Activated CD8-positive, alpha-beta memory T cell treated with anti-CD3 and anti-CD28 coated beads, Interleukin-2, amount 50 U/mL, for 1 hour (primary cell): Measurements from ENCODE around the gene RPS17.

Experiments used
- DNase-seq: peaks from one replicate; pipeline ENCODE4 v3.0.0-alpha.2; 2020; ENCODE audit errors: extremely low read depth

The RPS17 gene

DNA sequence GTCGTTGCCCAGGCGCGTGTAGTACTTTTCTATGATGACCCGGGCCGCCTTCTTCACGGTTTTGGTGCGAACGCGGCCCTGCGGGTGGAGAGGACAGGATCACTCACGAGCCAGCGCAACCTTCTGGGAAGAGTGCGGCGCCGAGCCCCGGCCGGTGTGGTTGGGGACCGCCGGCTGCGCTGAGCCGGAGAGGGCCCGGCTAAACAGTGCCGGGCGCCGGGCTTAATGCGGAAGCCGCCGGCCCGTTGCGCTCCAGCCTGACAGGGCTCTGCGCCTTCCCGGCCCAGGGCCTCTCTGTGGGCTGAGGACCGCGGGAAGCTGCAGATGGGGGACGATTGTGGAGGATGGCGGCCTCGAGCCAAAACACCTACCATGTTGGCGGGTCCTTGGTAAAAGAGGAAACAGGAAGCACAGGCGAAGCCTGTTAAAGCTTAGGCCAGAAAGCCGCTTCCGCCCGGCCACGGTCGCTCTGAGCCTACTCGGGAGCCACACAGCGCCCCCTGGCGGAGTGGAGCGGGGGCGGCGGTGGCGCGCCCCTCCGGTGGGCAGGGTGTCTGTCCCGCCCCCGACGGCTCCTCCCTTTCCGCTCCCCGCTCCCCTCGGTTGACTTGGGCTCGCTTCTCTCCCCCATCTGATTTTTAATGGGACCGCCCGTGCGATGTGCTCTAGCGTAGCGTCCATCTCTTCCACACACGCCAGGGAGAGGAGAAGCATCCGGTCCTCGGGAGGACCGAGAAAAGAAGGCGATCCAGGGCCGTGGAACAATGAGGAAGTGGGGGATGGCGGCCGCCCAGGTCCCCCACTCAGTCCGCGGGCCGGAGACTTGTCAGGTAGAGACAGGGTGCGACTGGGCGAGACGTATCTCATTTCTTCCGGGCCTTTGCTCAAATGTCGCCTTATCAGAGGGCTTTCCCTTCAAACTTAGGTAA, at the start of gene RPS17:
RPS17 (minus strand) TSS at position 403 of the 929 bp plus-strand sequence; CDS start at position 374, 29 bp downstream.
- peak; percentile 89 for DNase-seq

DNA sequence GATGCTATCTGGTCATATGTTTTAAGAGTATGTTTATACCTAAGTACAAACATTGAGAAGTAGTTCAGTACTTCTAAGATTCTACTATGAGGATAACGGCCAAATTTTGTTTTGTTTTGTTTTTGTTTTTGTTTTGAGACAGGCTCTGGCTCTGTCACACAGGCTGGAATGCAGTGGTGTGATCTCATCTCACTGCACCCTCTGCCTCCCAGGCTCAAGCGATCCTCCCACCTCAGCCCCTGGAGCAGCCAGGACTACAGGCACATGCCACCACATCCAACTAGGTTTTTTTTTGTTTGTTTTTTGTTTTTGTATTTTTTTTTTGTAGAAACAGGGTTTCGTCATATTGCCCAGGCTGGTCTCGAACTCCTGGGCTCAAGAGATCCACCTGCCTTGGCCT, 47.5 kb upstream of the RPS17 start:
- no peak for DNase-seq

DNA sequence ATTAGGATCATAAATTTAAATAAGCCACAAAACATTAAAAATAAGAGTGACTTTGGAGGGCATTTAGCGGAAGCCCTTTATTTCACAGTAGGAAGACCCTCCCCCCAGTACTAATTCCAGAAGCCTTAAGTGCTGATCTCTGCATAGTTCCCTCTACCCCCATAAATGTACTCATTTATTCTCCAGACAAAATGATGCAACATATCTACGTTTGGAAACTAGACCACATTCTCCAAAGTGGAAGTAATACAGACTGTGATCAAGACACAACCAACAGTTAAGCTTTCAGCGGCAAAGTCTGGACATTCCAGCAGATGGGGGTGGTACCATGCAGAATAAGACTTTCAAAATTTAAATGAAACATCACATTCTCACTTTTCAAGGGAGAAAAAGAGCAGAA, 44.8 kb upstream of the RPS17 start:
- no peak for DNase-seq

DNA sequence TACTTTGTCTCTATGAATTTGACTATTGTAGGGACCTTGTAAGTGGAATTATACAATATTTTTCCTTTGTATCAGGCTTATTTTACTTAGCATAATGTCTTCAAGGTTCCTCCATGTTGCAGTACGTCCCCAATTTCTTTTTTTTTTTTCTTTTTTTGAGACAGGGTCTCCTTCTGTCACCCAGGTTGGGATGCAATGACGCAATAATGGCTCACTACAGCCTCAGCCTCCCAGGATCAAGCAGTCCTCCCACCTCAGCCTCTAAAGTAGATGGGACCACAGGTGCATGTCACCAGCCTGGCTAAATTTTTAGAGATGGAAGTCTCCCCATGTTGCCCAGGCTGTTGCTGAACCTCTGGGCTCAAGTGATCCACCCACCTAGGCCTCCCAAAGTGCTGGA, 40.5 kb upstream of the RPS17 start:
- no peak for DNase-seq

DNA sequence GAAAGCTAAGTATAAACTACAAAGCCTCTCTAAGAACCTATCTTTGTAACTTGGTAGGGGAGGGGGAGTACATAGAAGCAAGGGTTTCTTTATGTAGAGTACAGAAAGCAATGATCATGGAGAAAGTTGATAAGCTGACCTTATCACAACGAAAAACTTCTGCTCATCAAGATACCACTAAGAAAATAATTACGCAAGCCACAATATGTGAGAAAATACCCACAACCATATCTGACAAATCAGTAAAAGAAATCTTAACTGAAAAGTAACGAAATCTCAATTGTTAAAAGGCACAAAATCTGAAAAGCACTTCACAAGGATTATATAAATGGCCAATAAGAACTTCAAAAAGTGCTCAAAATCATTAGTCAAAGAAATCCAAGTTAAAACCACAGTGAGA, 35.1 kb upstream of the RPS17 start:
- DNase-seq, result no peak

DNA sequence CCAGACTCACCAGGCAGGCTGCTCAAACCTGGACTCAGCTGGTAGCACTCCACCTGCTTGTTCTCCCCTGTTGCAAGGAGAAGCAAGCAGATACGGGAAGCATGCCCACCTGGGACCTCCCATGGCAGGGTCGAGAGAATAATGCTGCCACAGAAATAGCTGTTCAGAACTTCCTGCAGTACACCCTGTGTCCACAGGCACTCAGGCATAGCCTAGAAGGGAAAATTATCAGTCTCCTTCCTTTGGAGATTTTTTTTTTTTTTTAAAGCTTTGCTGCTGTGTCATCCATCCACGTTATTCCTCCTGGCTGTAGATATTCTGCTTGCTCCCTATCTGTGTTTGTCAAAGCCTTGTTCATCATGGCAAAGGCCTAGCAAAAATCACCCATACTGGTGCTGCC, 32.7 kb upstream of the RPS17 start:
- no peak for DNase-seq

DNA sequence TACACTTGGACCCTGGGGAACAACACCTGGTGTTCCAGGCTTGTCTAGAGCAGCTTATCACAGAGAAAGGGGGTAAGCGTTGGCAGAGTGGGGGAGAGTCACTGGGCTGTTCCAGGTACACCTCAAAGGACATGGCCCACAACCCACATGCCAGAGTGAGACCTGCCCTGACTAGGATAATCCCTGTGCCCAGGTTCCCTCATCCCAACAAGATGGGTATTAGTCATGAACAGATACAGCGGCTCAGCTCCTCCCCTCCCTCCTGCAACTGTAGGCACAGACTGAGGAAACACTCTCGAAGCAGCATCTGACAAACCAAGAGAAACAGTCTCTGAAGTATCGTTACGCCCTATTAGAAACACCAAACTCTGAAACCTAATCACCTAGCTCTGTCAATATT, 32.1 kb upstream of the RPS17 start:
- no peak for DNase-seq

DNA sequence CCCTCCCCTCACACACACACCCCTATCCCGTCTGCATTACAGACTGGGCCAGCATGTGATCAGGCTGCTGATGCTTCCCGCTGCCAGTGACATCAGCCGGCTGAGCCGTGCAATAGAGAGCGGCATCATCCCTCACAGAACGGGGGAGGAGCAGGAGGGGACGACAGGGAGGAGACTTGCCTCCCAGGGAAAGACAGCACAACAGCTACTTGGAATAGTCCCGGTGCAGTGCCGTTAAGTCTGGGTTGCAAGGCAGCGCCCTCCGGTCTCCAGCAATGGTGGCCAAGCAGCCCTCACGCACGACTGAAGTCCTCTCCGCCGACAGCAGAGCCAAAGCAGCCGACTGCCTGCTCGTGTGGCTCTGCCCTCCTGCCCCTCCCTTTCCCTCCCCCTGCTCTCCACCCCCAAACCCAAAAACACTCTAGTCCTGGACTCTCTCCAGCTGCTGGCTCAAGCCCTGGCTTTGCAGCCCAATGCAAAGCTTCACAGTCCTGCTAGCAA, 31.5 kb upstream of the RPS17 start:
- no peak for DNase-seq

DNA sequence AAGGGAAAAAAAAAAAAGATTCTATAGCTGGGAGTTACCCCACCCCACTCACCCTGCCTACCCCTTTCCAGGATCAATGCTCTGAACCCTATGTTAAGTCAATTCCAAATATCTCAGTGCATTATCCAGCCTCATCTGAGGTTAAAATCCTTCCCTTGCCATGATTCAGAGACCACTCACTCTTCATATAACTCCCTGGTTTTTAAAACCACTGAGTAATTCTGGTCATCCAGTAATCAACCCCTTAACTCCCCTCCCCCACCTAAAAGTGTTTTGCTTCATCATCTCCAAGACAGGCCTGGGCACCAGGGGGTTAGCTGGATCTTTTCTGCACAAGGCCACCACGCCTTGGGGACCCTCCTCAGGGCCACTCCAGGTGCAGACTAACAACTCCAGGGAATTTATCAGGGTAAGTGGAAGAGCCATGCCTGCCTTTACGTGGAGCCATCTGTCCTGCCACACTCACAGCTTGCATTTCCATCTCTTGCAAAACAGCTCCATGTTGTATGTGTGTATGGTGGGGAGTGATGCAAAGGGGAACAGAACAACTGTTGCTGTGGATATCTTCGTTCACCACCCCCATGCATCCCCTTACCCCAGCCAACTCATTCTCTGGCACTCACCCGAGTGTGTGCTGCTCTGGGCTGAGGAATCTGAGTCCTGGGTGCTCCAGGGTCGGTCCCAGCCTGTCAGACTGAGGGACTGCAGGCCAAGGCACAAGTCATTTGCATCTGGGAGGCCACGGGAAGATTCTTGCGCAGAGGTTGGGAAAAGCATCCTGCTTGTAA, 30.7 kb upstream of the RPS17 start:
- DNase-seq, result no peak

DNA sequence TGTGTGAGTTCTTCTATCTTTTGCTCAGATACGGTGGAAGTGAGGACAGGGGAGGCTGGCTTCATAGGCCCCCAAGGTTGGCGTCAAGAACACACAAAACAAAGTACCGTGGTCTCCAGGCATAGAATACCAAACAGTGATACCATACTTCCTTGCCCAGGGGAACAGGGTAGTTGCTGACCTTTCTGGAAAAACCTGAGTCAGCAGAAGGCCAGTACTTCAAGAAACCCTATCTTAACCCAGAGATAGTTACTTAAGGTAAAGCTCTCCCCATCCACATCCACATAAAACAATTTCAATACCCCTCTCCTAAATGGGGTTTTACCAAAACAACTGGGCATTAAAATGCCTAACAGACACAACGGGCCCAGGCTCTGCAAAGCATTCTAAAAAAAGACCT, 29.6 kb upstream of the RPS17 start:
- DNase-seq, result no peak

DNA sequence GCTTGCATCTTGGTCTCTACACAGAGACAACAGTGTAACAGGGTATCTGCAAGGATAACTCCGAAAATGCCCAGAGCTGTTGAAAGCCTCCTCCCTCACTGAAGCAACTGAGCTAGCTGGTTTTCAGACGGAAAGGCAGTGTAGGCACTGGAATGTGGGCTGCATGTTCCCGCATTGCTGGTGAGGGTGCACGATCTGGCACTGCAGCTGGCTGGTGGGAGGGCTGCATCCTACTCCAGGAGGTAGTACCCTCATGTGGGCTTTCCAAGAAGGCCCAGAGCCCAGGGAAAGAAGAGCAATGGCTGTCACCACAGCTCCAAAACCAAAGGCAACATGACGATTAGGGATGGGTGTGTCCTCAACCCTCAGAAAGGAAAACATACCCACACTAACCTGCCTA, 28.7 kb upstream of the RPS17 start:
- DNase-seq, result no peak

DNA sequence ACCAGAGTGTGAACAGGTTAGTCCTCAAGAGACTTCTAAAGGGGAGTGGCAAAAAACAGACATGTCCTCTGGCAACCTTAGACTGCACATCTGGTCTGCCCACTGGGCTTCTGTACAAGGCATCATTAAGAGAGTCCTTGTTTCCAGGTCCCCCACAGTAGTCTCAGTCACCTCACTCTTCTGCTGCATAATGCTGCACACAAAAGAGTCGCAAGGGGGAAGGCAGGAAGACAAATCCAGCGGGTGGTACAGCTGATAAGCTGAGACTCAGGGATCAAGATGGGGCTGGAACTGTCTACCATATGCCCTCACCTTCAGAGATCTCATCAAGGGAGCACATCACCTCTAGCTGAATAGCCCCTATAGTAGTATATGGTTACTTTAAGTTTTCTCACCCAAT, 27.4 kb upstream of the RPS17 start:
- DNase-seq, result no peak

DNA sequence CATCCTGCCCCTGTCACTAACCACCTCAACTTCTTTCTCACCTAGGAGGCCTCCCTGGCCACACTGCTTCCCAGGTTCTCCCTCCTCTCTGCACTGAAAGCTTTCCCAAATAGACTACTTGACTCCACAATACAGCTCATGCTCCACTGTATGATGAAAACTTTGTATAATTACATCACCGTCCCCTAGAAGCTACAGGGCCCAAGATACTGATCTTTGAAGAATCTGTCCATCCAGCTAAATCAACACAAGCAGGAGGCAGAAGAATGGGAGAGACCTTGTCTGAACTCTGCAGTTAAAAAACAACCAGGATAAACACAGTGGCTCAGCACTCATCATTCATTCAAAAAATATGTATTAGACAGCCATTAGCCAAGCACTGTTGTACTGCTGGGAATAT, 26.4 kb upstream of the RPS17 start:
- DNase-seq, result no peak

DNA sequence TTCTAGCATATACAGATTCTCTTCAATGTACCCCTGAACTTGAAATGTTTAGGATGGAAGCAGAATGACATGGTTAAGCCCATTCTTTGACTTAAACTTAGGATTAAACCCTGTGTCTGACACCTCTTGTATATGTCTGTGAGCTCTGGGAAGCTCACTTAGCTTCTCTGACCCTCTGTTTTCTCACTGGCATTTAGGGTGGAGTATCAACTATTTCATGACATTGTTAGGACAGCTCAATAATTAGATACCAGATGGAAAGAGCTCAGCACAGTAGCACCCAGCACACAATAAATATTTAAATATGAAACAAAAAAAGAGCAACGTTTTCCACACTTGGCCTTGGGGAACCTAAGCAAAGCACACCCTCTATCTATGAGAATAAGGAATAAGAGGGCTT, 18.2 kb upstream of the RPS17 start:
- no peak for DNase-seq

DNA sequence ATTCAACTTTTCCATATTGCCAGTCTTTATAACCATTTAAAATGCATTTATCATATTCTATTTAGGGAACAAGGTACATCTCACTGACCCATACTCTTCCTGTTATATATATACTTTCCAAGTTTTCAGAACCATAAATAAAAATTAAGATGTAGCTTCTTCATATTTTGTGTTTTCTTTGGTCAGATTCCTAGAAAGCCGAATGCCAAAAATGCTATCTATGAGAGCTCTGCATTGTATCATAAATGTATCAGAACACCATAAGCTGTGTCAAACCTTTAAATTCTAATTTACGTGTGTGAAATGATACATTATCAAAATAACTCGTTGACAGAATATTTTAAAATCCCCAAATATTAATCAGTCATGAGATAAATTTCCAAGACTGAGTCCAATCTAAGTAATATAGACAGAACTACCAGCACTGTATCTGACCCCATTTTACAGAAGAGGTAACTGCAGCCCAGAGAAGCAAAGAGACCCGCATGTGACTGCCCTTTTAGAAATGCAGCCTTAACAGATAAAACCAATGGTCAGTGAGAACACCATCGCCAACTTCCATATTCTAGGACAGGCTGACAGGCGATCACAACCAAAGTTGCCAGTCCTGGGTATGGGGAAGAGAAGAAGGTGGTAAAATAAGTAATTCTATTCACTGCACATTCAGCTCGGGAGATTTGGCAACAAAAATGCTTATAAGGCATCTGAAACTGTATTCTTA, 16.2 kb upstream of the RPS17 start:
- no peak for DNase-seq

DNA sequence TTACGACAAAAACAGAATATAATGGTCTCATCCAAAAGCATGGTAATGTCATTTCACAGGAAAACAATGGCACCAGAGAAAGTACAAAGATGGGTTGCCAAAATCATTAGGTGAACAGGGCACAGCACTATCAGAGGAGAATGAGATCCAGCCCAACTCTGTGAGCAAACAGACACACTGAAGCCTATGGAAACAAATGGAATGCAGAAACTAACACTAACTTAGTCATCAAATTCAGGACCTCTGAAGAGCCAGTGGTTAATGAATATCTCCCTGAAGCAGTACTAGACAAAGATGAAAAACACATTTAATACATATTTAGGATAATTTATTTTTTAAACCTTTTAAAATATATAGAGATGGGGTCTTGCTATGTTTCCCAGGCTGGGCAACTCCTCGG, 14.6 kb upstream of the RPS17 start:
- DNase-seq, result no peak

DNA sequence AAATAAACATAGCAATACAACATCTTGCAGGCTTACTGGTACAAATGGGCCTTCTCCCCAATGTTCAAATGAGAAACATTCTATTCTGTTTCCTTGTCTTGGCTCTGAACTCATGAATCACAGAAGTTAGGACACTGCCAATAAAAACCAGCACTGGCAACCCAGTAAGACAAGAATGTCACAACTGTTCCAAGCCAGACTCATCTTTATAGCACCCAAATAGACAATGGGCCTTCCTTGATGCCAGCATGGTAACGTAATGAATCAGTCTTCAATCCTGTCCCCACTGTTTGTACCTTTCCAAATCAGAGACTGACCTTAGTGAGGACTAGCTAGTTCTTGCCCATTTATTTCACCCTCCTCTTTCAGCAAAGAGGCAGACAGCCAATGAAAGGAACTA, 14.1 kb upstream of the RPS17 start:
- no peak for DNase-seq

DNA sequence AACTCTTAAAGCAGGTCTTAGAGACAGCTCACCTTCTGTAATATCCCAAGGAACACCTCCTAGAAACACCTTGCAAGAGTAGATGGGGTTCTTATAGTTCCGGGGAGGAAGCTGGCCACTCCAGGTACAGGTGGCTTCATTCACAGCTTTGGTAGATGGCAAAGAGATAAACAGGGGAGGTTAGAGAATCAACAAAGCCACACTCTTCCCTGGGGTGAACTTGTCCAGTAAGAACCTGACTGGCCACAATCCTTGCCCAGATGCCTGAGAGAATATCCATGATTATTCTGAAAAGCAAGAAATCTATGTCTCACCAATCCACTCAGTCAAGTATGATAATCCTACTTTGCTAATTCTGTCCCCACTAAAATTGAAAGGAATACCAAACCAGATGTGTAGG, 13.6 kb upstream of the RPS17 start:
- no peak for DNase-seq

DNA sequence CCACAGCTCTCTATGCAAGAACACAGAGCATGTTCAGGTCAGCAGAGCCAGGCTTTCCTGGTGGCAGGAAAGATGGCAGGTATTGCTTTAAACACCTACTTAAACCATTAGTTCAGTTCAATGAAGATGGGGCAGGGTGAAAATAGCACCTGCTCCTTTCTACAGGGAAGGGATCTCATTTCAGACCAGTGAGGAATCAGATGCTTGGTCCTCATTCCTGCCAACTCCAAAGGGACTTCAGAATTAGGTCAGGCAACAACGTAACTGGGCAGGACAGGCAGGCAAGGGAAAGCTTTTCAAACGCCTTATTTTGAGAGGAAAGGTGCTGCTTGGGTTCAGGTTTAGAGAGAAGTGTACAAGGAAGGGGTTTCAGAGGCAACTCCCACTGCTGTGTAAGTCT, 12.6 kb upstream of the RPS17 start:
- DNase-seq, result no peak

DNA sequence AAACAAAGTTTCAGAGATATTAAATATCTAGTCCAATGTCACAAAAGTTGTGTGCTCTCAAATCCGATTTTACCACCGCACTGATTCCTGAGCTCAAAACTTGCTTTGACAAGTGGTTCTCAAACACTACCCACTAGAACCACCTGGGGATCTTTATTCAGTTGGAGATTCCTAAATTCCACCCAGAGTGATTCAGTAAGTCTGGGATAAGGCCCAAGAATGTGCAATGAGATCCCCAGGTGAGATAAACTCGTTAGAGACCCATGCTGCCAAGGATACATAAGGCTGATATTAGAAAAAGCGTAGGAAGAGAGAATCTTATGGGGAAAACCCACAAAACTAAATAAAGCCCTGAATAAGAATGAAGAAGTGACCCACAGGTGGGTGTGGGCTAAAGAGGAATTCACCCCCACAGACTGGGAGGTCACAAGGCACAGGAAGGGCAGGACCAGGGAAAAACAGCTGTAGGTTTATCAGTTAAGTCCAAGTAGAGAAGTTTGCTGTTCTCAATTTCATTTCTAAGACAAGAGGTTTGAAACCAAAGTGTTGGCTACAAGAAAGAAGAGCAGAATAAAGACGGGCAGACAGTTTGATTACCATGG, 11.5 kb upstream of the RPS17 start:
- DNase-seq, result no peak

DNA sequence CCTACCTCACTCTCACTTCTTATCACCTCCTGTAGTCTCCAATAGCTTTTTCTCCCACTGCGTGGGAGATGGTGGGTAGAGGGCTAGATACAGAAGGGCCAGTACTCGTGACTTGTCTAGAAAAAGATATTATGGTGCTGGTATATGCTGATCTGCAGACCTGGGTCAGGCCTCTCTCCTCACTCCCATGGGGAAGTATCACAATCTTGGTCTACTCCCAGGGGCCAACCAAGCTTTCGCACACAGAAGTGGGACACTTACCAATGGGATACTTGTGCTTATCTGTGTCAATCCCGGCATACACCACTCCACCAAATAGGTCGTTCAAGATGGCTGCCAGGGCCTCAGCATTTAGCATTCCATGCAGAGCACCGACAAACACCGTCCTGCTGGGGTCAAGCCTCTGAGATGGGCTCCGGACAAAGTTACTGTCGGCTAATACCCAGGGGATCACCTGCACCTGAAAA, 9.0 kb upstream of the RPS17 start:
- DNase-seq, result no peak

DNA sequence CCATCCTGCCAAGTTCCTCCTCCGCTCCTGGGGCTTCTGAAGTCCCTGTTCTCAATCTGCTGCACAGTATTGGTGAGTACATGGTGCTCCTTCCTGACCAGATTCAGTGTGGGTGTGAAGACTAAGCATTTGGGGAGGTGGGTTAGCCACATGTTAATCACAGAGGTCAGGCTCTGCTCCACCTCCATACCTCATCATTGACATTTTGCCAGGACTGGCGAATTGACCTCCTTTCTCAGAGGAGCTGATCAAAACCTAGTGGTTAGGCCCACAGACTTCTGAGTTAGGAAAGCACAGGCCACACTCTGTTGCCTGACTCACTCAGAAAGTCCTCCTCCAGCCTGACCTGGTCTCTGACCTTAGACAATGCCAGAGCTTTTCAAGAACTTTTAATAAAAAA, 8.4 kb upstream of the RPS17 start:
- no peak for DNase-seq
